22Rv1 (cell line): ENCODE results near the gene RGS6.

Experiments
- H3K27ac ChIP-seq: fragments of 450-650 bp; 2 replicates; pipeline ENCODE4 v1.5.1; 2017
- ZFX ChIP-seq: fragments of 450-650 bp; IDR thresholded peaks from 2 replicates; pipeline ENCODE4 v1.6.1; 2017; ENCODE audit warnings: antibody characterized with exemption, borderline replicate concordance
- TF ChIP-seq, protein P1 (sequence below): fragments of 450-650 bp; IDR thresholded peaks from 2 replicates; pipeline ENCODE4 v1.5.1; 2017; ENCODE audit warnings: mild to moderate bottlenecking

RGS6 gene

DNA sequence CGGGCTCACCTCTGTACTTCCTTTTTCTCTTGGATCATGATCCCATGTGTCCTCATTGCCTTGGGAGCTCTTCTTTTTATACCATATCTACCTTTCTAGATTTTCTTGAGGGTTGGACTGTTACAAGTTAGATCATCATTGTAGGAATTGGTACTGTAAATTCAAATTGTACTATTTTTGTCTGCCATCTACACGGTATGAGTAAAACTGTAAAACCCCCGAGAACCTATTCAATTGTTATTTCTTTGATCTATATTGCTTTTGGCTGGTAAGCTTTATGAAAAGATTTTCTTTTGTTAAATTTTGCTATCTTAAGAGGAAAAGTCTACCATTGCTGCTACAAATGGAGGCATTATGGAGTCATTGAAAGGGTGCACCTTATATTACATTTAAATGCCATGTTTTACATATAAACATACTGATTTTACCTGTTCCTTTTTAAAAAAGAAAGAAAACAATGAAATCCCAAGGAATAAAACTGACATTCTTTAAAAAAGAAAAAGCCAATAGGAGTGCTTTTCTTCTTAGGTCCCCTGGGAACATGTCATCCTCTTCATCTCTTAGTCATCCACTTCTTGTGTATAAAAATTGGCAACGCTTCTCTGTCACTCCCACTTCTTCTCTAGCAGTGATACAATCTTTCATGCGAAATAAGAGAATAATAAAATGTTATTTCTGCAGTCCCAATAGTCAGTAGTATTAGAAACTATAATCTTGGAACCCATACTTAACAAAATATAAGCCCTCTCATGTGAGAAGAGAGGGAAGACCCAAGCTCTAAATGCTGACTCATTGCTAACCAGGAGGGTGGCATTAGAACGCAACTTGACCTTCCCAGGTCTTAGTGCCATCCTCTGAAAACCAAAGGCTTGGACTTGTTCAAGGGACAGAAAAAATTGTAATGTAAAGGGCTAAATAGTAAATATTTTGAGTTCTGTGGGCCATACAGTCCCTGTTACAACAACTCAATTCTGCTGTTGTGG lies 20.4 kb downstream of the RGS6 start:
- no peak for TF ChIP-seq ZFX
- TF ChIP-seq, protein P1, sequence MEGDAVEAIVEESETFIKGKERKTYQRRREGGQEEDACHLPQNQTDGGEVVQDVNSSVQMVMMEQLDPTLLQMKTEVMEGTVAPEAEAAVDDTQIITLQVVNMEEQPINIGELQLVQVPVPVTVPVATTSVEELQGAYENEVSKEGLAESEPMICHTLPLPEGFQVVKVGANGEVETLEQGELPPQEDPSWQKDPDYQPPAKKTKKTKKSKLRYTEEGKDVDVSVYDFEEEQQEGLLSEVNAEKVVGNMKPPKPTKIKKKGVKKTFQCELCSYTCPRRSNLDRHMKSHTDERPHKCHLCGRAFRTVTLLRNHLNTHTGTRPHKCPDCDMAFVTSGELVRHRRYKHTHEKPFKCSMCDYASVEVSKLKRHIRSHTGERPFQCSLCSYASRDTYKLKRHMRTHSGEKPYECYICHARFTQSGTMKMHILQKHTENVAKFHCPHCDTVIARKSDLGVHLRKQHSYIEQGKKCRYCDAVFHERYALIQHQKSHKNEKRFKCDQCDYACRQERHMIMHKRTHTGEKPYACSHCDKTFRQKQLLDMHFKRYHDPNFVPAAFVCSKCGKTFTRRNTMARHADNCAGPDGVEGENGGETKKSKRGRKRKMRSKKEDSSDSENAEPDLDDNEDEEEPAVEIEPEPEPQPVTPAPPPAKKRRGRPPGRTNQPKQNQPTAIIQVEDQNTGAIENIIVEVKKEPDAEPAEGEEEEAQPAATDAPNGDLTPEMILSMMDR, result no peak
- no peak overlapping the region for H3K27ac ChIP-seq

DNA sequence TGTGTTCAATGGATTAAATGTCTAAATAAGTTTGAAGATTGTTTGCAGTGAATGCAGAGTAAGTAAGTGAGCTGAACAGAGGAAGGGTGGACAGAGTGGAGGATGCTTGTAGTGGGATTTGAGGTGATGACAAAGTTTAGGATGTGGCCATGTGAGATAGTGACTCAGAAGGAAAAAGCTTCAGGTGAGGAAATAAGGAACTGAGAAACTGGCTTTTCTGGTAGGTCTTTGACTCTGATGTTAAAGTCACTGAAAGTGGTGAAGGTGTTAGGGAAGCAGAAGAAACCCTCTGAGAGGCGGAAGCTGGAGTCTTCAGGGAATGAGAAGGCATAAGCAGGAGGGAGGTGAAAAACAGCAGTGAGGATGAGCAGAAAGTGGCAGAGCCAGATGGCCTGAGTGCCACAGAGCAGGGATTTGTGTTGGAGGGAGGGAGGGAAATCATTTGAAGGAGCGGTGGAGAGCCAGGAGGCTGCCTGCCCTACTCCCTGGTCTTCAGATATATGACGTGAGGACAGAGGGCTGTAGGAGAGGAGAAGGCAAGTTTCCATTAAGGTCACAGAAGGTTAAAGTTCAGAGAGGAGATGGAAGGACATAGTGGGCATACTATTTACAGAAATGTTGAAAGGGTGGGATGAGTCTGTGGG lies 24.8 kb downstream of the RGS6 start:
- TF ChIP-seq, protein P1, result no peak
- TF ChIP-seq ZFX, result no peak
- no peak overlapping the region for H3K27ac ChIP-seq

DNA sequence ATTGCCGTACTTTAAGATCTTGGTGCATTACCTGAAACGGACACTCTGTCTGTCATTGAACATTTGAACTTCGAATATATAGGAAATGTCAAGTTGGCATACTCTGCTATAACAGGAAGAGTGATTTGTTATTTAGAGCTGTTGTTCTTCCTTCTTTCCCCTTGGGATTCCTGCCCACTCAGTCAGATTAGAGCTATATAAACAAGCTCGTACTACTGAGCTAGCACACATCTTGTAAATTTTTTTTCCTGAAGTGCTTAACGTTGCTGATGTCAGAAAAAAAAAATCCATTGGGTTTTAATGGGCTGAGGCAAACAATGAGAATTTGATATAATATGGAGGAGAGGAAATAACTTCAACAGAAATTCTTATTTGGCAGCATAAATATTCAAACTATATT lies 26.8 kb downstream of the RGS6 start:
- TF ChIP-seq, protein P1, result no peak
- TF ChIP-seq ZFX, result no peak

DNA sequence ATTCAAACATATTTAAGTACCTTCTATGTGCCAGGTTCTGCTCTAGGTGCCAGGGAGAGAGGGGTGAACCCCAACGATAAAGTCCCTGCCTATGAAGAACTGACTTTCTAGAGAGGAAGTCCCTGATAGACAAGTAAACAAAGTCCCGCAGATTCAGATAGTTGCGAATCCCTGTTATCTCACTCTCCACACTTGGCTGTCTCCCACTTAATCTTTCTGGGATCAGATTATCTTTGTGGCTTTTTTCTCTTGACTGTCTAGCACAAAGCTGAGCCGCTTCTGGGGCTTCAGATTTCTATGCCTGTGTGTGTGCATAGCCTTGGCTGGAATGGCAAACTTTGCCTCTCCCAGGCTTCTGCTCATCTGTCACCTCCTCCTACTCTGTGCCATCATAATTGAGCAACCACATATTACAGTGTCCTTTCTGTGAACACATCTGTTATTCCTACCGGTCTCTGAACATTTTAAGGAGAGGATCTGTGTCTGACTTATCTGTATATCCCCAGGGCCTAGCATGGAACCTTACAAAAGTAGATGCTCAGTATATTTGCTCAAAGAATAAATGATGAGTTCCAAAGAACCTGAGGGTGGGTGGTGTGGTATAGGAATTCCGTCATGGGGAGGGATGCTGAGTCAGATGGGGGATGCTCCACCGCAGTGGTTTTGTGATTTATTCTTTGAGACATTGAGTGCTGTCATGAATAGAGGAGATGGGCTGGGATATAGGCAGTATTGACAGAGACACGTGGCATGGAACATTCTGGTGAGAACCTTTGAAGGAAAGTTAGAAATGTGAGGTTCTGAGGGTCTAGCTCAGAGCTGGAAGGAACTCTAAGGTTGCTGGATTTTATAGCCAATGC lies 28.5 kb downstream of the RGS6 start:
- H3K27ac ChIP-seq, result no peak overlapping the region
- TF ChIP-seq, protein P1, result no peak
- no peak for TF ChIP-seq ZFX

More for the DNA sequence above, 26.8 kb downstream of the RGS6 start:
- no peak overlapping the region for H3K27ac ChIP-seq

DNA sequence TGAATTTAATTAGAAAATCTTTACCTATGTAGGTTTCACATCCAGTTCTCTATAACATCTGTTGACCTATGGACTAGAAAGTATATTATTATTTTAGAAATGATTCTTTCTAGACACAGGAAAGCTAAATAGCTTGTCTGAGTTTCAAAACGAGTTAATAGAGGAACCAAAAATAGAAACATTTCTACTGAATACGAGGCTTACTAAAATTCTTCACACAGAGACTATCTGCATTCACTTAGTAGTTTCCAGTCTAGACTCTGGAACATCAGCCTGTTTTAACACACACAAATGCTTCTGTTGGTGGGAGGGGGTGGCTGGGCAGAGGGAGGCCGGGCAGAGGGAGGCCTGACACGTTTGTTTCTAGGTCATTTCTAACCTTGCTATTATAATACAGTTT lies 29.7 kb downstream of the RGS6 start:
- TF ChIP-seq, protein P1, result no peak
- TF ChIP-seq ZFX, result no peak
- H3K27ac ChIP-seq, result no peak overlapping the region

DNA sequence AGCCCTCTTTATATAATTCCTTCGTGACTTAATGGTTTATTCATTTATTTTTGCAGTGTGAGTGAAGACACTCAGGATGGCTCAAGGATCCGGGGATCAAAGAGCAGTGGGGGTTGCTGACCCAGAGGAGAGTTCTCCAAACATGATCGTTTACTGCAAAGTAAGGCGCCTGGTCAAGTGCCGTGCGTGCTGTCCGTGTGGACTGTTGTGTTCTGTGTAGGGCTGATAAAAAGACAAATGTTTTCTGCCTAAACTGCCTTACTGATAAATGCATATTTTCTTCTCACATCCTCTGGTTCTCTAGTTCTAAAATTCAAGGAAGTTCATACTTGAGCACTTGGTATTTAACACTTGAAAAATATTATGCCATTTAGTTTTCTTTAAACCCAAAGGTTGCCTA lies 32.5 kb downstream of the RGS6 start:
- no peak overlapping the region for H3K27ac ChIP-seq
- TF ChIP-seq, protein P1, result no peak
- TF ChIP-seq ZFX, result no peak
